T47D (cell line): ENCODE measurements around the gene GMDS.

Experiments
- DNase-seq, 2 experiments: peaks; one replicate each; pipeline versions ENCODE4 v3.0.0 to v3.0.0-alpha.2; 2011 to 2012; ENCODE audit warnings: low read depth in 1 of 2, low spot score in 1 of 2
- JUND ChIP-seq: IDR thresholded peaks from 2 replicates; pipeline ENCODE4 v1.6.1; 2012; ENCODE audit warnings: low read depth
- in situ Hi-C: cut with HindIII; loops from 2 replicates; pipeline ENCODE4 v1.10.0; 2016; ENCODE audit warnings: low sequenced_read_pairs, low pct_unique_long_range_greater_than_20kb

GMDS gene

DNA sequence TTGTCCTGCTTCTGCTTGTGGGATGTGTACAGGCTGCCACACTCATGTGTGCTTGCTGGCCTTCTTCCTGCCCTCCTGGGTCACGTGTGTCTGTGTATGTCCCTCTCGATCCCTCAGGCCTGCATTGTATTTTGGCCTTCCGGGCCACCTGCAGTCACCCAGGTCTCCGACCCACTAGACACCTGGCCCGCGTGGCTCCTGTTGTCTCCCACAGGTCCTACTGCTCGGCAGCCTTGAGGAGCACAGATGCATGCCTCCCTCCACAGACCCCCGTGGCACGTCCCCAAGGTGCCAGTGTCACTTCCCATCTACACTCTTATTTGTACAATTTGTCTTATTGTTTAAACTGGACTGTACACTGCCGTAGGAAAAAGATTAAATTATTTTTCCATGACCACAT lies 592.6 kb downstream of the GMDS start:
- no peak for DNase-seq
- TF ChIP-seq JUND = no peak
- in situ Hi-C loops = no loop called here

DNA sequence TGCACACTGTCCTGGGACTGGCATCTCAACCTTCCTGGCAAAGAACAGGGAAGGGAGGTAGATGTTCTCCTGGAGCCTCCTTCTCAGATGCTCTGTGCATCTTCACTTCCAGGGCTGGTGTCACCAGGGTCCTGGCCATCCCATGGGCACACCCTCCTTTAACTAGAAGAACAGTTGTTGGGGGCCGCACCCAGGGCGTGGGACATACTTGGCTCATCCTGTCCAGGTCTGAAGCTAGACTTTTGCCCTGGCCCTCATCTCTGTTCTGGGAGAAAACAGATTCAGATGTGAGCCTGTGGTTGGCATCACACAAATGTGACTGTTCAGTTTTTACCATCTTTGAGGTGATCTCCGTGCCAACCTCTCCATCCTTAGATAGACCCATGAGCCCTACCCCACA lies 594.0 kb downstream of the GMDS start:
- no peak for DNase-seq
- TF ChIP-seq JUND = no peak
- in situ Hi-C loops = no loop called here

DNA sequence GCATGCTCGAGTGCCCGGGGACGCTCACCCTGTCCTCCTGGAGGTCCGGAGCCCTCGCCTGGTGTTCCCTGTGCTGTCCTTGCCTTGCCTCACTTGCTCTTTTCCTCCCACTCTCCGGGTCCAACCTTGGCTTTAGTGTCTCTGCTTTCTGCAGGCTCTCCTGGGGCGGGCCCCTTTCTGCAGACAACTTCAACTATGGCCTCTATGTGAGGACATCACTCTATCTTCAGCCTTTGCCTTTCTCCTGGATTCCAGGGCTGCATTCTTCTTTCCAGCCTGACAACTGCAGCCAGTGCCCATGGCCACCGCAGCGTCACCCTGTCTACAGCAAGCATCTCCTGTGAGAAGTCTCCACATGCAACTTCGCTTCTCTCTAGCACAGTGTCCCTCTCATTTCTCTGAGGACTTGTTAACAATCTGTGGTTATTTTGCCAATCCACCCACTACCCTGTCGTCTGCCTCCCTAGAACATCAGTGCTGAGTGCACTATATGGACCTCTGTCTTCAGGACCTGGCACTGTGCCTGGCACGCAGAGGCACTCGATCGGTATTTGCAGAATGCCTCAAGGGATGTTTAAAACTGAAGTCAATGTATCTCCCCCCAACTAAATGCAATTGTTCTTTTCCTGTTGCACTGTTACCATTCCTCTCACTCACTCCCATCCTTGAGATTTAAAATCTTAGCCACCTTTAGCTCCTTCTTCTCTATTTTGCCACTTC lies 599.8 kb downstream of the GMDS start:
- no peak for TF ChIP-seq JUND
- in situ Hi-C loops = no loop called here
- no peak for DNase-seq

DNA sequence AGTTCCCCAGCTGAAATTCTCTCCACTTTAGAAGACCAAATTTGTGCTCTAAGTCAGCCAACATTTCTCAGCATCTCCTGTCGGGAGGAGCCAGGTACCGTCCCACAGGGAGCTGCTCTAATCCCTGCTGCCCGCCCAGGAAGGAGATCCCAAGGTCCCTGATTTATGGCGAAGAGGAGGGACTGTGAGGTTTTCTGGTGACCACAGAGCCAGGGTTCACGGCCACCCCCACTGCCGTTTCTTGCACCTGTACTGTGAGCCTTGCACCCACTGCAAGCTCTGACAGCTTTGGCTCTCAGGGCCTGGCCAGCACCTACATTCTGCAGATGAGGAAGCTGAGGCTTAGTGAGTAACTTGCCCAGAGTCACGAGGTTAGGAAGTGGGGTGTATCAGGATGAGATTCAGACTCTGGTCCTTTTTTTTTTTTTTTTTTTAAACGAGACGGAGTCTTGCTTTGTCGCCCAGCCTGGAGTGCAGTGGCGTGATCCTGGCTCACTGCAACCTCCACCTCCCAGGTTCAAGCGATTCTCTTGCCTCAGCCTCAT lies 600.8 kb downstream of the GMDS start:
- in situ Hi-C loops = no loop called here
- no peak for DNase-seq

DNA sequence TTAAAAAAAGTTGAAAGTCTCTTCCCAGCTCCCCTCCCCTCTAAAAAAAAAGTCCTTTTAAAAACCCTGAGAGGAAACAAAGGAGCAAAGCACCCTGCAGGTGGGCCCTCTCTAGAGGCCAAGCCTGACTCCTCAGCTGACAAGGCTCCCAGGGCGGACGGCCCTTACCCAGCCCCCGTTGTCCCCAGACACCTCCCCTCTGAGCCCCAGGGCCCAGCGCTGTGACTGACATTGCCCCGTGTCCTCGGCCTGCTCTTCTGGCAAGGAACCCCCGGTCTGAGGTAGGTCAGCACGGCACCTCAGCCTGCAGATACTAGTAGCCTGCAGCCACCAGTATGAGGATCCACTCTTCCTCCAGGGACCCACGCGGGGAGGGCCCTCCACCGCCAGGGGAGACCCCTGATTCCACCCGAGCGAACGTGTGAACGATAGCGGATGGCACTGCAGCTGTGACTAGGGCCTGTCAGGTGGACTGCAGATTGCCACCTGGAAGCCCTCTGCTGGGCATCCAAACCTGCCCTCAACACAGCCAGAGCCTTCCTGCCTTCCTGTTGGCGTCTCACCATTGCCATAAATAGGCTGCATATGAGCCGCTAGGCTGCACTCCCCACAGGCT lies 601.5 kb downstream of the GMDS start:
- no peak for TF ChIP-seq JUND
- in situ Hi-C loops = no loop called here
- DNase-seq = no peak

More for the DNA sequence above, 600.8 kb downstream of the GMDS start:
- no peak for TF ChIP-seq JUND

DNA sequence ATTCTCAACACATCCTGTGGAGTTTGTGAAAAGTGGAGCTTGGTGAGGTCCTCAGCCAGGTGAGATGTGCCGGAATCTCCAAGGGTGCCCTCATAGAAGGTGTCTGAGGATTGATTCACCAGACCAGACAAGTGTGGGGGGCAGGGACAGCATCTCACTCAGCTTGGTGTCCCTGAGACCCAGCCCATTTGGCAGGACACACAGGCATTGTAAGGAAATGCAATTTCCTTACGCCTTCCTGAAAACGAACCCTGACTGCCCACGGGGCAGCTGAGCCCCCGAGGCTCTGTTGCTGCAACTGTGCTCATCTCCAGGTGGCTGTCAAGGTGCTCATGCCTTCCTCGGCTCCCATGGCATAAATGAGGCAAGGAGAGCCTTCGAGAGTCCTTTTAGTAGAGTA lies 602.3 kb downstream of the GMDS start:
- in situ Hi-C loops = no loop called here
- DNase-seq = no peak
- TF ChIP-seq JUND = no peak

DNA sequence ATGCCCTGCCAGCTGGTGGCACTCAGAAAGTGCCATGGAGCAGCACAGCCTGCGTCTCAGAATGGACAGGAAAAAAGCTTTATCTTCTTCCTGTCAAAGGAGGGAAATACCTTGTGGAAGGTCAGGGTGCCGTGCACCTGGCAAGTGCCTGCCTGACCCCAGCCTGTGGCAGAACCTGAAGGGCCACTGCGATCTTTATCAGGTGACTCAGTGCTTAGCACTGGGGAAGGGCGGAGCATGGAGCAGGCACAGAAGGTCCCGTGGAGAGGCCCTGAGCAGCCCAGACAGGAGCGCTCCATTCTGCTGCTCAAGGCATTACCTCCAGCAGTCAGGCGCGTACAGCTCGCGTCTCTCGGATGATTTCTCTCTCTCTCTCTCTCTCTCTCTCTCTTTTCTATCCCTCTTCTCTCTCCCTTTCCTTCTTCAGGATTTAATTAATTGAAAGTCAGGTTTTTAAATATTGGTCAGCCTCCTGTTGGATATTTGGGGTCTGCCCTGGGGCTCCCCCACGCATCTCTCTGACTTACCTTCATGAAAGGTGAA lies 604.0 kb downstream of the GMDS start:
- DNase-seq = peak; percentile 79 to 93
- in situ Hi-C loops = no loop called here
- TF ChIP-seq JUND = peak; percentile 98

DNA sequence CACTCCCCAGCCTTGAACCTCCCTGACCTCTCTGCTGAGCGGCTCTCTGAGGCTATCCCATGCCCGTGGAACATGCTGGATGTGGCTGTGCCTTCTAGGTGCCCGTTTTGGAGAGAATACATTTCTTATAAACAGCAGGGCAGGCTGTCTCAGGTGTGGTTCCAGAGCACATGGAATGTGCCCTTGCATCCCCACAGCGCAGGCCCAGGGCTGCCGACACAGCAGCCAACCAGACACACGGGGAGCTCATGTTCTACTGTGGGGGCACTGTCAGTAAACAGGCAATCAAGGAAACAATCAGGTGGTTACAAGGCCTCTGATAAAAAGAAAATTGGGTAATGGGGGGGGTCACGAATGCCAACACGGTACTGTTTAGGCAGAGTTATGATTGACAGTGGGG lies 604.9 kb downstream of the GMDS start:
- DNase-seq = no peak
- TF ChIP-seq JUND = no peak
- in situ Hi-C loops = no loop called here

DNA sequence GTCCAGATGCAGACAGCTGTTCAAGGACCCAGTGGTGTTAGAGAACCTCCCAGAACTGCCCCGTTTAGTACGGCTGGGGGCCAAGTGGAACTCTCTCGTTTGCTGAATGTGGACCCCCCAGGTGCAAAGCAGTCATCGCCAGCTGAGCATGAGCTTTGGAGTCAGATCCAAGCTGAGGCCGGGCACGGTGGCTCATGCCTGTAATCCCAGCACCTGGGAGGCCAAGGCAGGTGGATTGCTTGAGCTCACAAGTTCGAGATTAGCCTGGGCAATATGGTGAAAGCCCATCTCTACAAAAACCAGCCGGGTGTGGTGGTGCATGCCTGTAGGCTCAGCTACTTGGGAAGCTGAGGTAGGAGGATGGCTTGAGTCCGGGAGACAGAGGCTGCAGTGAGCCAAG lies 606.0 kb downstream of the GMDS start:
- in situ Hi-C loops = no loop called here
- DNase-seq = no peak
- TF ChIP-seq JUND = no peak

DNA sequence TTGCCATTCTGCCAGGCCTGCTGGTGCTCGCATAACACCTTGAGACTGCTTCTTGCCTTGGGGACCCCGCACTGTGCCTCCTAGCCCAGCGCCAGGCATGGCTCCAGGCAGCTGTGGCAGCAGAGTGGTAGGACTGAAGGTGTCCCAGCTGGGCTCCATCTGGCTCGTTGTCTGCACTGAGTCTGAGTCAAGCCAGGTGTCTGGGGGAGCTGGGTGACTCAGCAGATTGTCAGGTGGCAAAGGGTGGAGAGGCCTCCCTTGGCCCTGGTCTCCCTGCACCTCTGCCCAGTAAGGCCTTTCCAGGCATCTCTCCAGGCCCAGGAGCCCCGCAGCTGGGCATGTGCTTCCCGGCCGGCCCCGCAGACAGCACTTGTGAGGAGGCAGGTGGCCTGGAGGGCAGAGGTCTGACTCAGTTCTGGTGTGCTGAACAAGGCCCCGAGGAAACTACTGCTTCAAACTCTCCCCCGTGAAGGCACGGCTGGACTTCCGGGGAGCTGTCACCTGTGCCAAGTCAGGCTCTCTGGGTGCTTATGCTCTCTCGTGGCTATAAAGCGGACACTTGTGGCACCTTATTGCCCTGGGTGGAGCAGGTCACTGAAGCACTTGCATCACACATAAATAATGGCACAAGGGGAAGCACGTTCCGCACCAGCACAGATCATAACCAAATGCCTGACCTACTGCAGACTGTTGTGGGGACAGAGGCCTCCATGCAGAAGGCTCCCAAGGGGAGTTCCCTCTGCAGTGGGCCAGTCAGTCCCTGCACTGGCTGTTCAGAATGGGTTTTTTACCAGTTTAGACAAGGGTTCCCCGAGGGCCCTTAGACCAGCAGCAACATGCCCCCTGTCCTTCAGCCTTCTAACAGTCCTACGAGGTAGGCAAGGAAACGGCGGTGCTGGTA lies 608.2 kb downstream of the GMDS start:
- in situ Hi-C loops = no loop called here
- DNase-seq = no peak
- TF ChIP-seq JUND = no peak

DNA sequence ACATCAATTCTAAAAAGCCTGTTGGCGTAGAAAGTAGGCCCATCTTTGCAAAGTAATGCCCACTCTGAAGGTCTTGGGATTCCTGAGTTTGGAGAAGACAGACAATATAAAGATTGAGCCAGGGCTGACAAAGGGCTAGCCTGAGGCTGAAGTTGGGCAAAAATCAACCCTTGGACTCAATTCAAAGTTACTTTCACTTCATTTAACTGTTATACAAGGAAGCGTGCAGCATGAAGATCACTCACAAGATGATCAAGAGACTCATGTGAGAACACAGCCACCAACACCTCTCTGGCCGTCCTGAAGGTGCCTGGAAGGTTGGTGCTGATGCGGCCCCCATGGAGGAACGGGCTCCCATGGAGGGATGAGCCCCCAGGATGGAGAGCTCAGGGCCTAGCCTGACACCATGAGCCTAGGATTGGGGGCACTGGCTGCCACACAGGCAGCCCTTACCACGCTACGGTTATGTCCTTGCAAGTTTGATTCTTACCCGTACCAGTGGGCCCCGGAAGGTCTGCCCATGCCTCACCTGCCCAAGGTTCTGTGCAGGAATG lies 609.1 kb downstream of the GMDS start:
- no peak for TF ChIP-seq JUND
- DNase-seq = no peak
- in situ Hi-C loops = no loop called here

DNA sequence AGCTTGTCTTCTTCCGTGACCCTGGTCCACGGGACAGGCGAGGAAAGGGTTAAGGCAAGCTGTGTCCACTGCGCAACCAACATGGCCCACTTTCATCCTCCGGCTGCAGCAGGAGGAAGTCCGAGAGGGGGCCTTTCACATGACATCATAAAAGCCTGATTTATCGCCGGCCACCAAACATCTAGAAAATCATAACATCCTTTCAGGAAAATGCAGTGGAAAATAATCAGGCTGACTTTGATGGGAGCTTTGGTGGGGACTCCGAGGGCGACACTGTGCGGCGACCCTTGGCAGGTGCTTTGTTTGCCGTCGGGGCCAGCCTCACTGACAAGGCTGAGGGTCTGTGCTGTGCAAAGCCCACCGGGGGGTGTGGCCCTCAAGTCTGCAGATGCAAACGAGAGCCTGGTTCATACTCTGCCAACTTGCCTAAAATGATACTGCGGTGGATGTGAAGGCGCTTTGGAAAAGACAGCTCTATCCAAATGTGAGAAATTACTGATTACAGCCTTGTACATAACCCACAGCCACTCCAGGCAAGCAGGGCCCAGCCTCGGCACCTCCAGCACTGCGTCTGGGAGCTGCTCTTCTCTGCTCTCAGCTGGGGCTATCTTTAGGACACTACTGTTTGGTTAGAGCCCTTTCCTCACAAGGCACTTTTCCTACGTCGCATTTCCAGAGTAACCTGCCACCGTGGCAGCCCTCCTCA lies 609.9 kb downstream of the GMDS start:
- TF ChIP-seq JUND = no peak
- in situ Hi-C loops = no loop called here
- DNase-seq = no peak
